ENCODE measurements around the gene HSD11B1. TPM values are rescaled to one million over a fixed set of nuclear protein-coding genes. Genes with fewer than 3 reads are reported as not detected.

HSD11B1 gene
- total and polyA plus RNA-seq, 7 donors, result 1.0 to 3.0 (median 1.4) TPM

DNA sequence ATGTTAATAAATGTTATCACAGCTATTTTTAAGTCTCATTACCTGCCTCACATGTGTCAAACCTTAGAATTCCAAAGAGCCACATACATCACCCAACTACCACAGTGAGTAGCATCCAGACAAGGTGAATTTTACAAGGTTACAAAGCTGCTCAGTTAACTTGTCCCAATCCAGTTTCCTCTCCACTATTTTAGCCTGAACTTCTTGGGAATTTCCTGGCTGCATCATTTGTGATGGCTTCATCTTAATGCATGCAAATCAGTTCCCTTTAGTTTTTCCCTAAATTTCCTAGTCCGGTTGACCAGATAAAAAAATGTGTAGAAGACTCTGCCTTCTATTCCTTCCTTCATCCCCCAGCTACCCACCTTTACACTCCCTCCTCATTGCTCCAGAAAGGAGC, 50.6 kb downstream of the HSD11B1 start:
- Histone ChIP-seq H3K9me3 (no peaks in the 10 kb centered on the region), H3K27ac (no peak overlapping the region), H3K36me3 (ENCODE audit: insufficient read depth in 1 of 2, low read depth in 1 of 2) (no peaks in the 10 kb centered on the region), H3K4me1 (no peaks in the 10 kb centered on the region), H3K27me3 (ENCODE audit: insufficient read depth in 3 of 3, low read length in 2 of 3) (no peaks in the 10 kb centered on the region), H3K4me3 (no peak overlapping the region)
- 79 to 91% (median 83%) methylated on average over 1 of the region's 1 CpG for WGBS, 3 donors
- intact Hi-C loops (cut with DNase I), result no loop called here
- ATAC-seq (no peak), DNase-seq (no peak)
- TF ChIP-seq, protein P1, sequence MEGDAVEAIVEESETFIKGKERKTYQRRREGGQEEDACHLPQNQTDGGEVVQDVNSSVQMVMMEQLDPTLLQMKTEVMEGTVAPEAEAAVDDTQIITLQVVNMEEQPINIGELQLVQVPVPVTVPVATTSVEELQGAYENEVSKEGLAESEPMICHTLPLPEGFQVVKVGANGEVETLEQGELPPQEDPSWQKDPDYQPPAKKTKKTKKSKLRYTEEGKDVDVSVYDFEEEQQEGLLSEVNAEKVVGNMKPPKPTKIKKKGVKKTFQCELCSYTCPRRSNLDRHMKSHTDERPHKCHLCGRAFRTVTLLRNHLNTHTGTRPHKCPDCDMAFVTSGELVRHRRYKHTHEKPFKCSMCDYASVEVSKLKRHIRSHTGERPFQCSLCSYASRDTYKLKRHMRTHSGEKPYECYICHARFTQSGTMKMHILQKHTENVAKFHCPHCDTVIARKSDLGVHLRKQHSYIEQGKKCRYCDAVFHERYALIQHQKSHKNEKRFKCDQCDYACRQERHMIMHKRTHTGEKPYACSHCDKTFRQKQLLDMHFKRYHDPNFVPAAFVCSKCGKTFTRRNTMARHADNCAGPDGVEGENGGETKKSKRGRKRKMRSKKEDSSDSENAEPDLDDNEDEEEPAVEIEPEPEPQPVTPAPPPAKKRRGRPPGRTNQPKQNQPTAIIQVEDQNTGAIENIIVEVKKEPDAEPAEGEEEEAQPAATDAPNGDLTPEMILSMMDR (IDR thresholded peaks at IDR 0.05), result no peak

GRCh38 chr1:209755926-209756614, 51.4 kb downstream of the HSD11B1 start, which contains the start of gene TRAF3IP3:
TRAF3IP3 (plus strand) TSS chr1:209756053; CDS start chr1:209760040, 3,987 bp downstream.
- DNase-seq, result no peak
- H3K9me3 ChIP-seq, result no peaks in the 10 kb centered on the region
- no peaks in the 10 kb centered on the region for H3K36me3 ChIP-seq (ENCODE audit: insufficient read depth in 1 of 2, low read depth in 1 of 2)
- TF ChIP-seq, protein P1 (IDR thresholded peaks at IDR 0.05), result no peak
- H3K4me3 ChIP-seq, result no peak within 1 kb of the TSS
- WGBS, 3 donors, result 74 to 81% (median 78%) methylated on average over 10 of the region's 10 CpGs
- no peak within 1 kb of the TSS for H3K27ac ChIP-seq
- H3K4me1 ChIP-seq, result no peaks in the 10 kb centered on the region
- no peaks in the 10 kb centered on the region for H3K27me3 ChIP-seq (ENCODE audit: insufficient read depth in 3 of 3, low read length in 2 of 3)
- peak in 2 of 4 donors; percentile 23 to 33 for ATAC-seq
- intact Hi-C loops (cut with DNase I), result no loop called here

- 70 to 85% (median 82%) methylated on average over 5 of the region's 5 CpGs for WGBS, 3 donors
- Histone ChIP-seq H3K4me3 (peak overlapping the region; percentile 16), H3K4me1 (no peaks in the 10 kb centered on the region), H3K9me3 (no peaks in the 10 kb centered on the region), H3K36me3 (ENCODE audit: insufficient read depth in 1 of 2, low read depth in 1 of 2) (no peaks in the 10 kb centered on the region), H3K27me3 (ENCODE audit: insufficient read depth in 3 of 3, low read length in 2 of 3) (no peaks in the 10 kb centered on the region), H3K27ac (no peak overlapping the region)
- DNase-seq (no peak), ATAC-seq (no peak)
- TF ChIP-seq, protein P1 (IDR thresholded peaks at IDR 0.05), result no peak
- intact Hi-C loops (cut with DNase I), result no loop called here
Observed at GRCh38 chr1:209756615-209757445, 52.2 kb downstream of the HSD11B1 start.

- no peaks in the 10 kb centered on the region for H3K36me3 ChIP-seq (ENCODE audit: insufficient read depth in 1 of 2, low read depth in 1 of 2)
- no peaks in the 10 kb centered on the region for H3K9me3 ChIP-seq
- H3K27me3 ChIP-seq (ENCODE audit: insufficient read depth in 3 of 3, low read length in 2 of 3), result no peaks in the 10 kb centered on the region
- ATAC-seq, result no peak
- WGBS, 3 donors, result 45 to 54% (median 52%) methylated on average over 3 of the region's 3 CpGs
- no peak overlapping the region for H3K27ac ChIP-seq
- H3K4me3 ChIP-seq, result no peak overlapping the region
- DNase-seq, result no peak
- intact Hi-C loops (cut with DNase I), result no loop called here
- TF ChIP-seq, protein P1 (IDR thresholded peaks at IDR 0.05), result no peak
- H3K4me1 ChIP-seq, result no peaks in the 10 kb centered on the region
Observed at GRCh38 chr1:209758400-209758799, 53.8 kb downstream of the HSD11B1 start.
